ENCODE data around the gene MKRN2.

- no peak for TF ChIP-seq CTCF (IDR thresholded peaks at IDR 0.05)
- TF ChIP-seq POLR2AphosphoS5 (IDR thresholded peaks at IDR 0.05) = no peak
- no peak for TF ChIP-seq POLR2A (IDR thresholded peaks at IDR 0.05)
Measured at GRCh38 chr3:12618426-12618825, 61.5 kb downstream of the MKRN2 start.
